ENCODE data around the gene ALG14.
A peak's percentile ranks its signal among the peaks of the same experiment; 100 is the strongest.

Gene ALG14

GRCh38 chr1:95072117-95072516, 634 bp downstream of the ALG14 start:
- Histone ChIP-seq H3K27me3 (ENCODE audit: insufficient read depth, low read depth, severe bottlenecking) (no peaks in the 10 kb centered on the region), H3K4me3 (ENCODE audit: low read depth, low read length) (peak overlapping the region; percentile 93), H3K9me3 (ENCODE audit: severe bottlenecking) (no peaks in the 10 kb centered on the region), H3K27ac (peak overlapping the region; percentile 95), H3K36me3 (peaks cover 2% of the 10 kb centered on the region)
- TF ChIP-seq CTCF (IDR thresholded peaks at IDR 0.05; ENCODE audit: low read depth, low read length): no peak
- DNase-seq: no peak

- Histone ChIP-seq H3K4me3 (ENCODE audit: low read depth, low read length) (no peak overlapping the region), H3K36me3 (peaks cover 2% of the 10 kb centered on the region), H3K27me3 (ENCODE audit: insufficient read depth, low read depth, severe bottlenecking) (no peaks in the 10 kb centered on the region), H3K9me3 (ENCODE audit: severe bottlenecking) (no peaks in the 10 kb centered on the region), H3K27ac (no peak overlapping the region)
- TF ChIP-seq CTCF (IDR thresholded peaks at IDR 0.05; ENCODE audit: low read depth, low read length): no peak
- no peak for DNase-seq
These were observed 1.2 kb downstream of the ALG14 start for GRCh38 chr1:95071539-95071938.

- TF ChIP-seq CTCF (IDR thresholded peaks at IDR 0.05; ENCODE audit: low read depth, low read length): no peak
- Histone ChIP-seq H3K36me3 (peaks cover 2% of the 10 kb centered on the region), H3K27ac (no peak overlapping the region)
These were observed 3.0 kb downstream of the ALG14 start for GRCh38 chr1:95069710-95070093.

GRCh38 chr1:95068956-95069709, 3.6 kb downstream of the ALG14 start:
- DNase-seq: no peak
- peaks cover 2% of the 10 kb centered on the region for H3K36me3 ChIP-seq
- H3K9me3 ChIP-seq (ENCODE audit: severe bottlenecking): no peaks in the 10 kb centered on the region
- no peaks in the 10 kb centered on the region for H3K27me3 ChIP-seq (ENCODE audit: insufficient read depth, low read depth, severe bottlenecking)
- H3K4me3 ChIP-seq (ENCODE audit: low read depth, low read length): no peak overlapping the region
- TF ChIP-seq CTCF (IDR thresholded peaks at IDR 0.05; ENCODE audit: low read depth, low read length): no peak
- no peak overlapping the region for H3K27ac ChIP-seq

More at GRCh38 chr1:95069710-95070093, 3.0 kb downstream of the ALG14 start:
- no peak for DNase-seq
- Histone ChIP-seq H3K27me3 (ENCODE audit: insufficient read depth, low read depth, severe bottlenecking) (no peaks in the 10 kb centered on the region), H3K9me3 (ENCODE audit: severe bottlenecking) (no peaks in the 10 kb centered on the region), H3K4me3 (ENCODE audit: low read depth, low read length) (no peak overlapping the region)

GRCh38 chr1:95067568-95067967, 5.2 kb downstream of the ALG14 start:
- no peaks in the 10 kb centered on the region for H3K9me3 ChIP-seq (ENCODE audit: severe bottlenecking)
- TF ChIP-seq CTCF (IDR thresholded peaks at IDR 0.05; ENCODE audit: low read depth, low read length): no peak
- H3K36me3 ChIP-seq: peaks cover 2% of the 10 kb centered on the region
- H3K27ac ChIP-seq: no peak overlapping the region
- DNase-seq: no peak
- H3K27me3 ChIP-seq (ENCODE audit: insufficient read depth, low read depth, severe bottlenecking): no peaks in the 10 kb centered on the region
- no peak overlapping the region for H3K4me3 ChIP-seq (ENCODE audit: low read depth, low read length)

GRCh38 chr1:95067062-95067461, 5.7 kb downstream of the ALG14 start:
- H3K9me3 ChIP-seq (ENCODE audit: severe bottlenecking): no peaks in the 10 kb centered on the region
- peaks cover 2% of the 10 kb centered on the region; the same call in 1 of the 2 replicates for H3K36me3 ChIP-seq
- H3K4me3 ChIP-seq (ENCODE audit: low read depth, low read length): no peak overlapping the region
- DNase-seq: no peak
- no peak for TF ChIP-seq CTCF (IDR thresholded peaks at IDR 0.05; ENCODE audit: low read depth, low read length)
- no peak overlapping the region for H3K27ac ChIP-seq
- H3K27me3 ChIP-seq (ENCODE audit: insufficient read depth, low read depth, severe bottlenecking): no peaks in the 10 kb centered on the region

All from WERI-Rb-1 (cell line).